A549 (cell line): Measurements from ENCODE around the gene KLHDC8A.

ENCODE experiments used
- BHLHE40 ChIP-seq: IDR thresholded peaks from 2 replicates; pipeline ENCODE4 v1.6.1; 2012; ENCODE audit warnings: low read depth, low read length, inconsistent platforms
- POLR2A ChIP-seq: IDR thresholded peaks from 2 replicates; pipeline ENCODE4 v1.6.1; 2012; ENCODE audit warnings: mild to moderate bottlenecking, low read length

DNA sequence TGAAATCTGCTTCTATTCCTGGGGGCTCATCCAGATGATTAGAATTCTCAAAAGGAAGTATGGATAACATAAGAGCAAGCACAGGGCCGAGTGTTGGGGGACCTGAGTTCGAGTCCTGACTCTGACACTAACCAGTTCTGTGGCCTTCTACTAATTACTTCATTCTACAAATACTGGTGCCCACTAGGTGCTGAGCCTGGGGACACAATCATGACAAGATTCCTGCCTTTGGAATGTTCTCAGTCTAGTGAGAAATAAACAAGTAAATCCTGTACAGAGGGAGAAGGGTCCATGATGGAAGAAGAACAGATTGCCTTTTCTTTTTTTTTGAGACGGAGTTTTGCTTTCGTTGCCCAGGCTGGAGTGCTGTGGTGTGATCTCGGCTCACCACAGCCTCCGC is 32.9 kb downstream of the KLHDC8A start:
- TF ChIP-seq BHLHE40 (no peak), POLR2A (no peak)
